Cardiac muscle cell (in vitro differentiated cells and primary cell): ENCODE results near the gene MCCC1. TPM values are rescaled to one million over a fixed set of nuclear protein-coding genes. Genes with fewer than 3 reads are reported as not detected.

Experiments
- DNase-seq, 2 donors: peaks; one replicate each; pipeline versions ENCODE4 v3.0.0 to v3.0.0-alpha.2; 2010 to 2017; ENCODE audit warnings: low read depth in 1 of 2, low spot score in 1 of 2
- H3K27ac ChIP-seq: fragments of 200-600 bp; sonication (generic); 2 replicates; pipeline ENCODE4 v1.5.1; 2016
- H3K27me3 ChIP-seq: fragments of 200-600 bp; sonication (generic); 2 replicates; pipeline ENCODE4 v1.6.0; 2016; ENCODE audit warnings: control low read depth
- H3K36me3 ChIP-seq: fragments of 200-600 bp; sonication (generic); 2 replicates; pipeline ENCODE4 v1.5.1; 2016; ENCODE audit warnings: control low read depth
- H3K4me1 ChIP-seq: fragments of 200-600 bp; sonication (generic); 2 replicates; pipeline ENCODE4 v1.8.1; 2017; ENCODE audit warnings: low read depth, mild to moderate bottlenecking, mixed run types
- H3K4me3 ChIP-seq: fragments of 200-600 bp; sonication (generic); 2 replicates; pipeline ENCODE4 v1.5.1; 2016; ENCODE audit warnings: mild to moderate bottlenecking
- H3K9me3 ChIP-seq: fragments of 200-600 bp; sonication (generic); 2 replicates; pipeline ENCODE4 v1.5.1; 2017; ENCODE audit warnings: low read depth, mild to moderate bottlenecking, control low read depth
- polyA plus RNA-seq: library from polyadenylated mRNA; unstranded; fragments of >200 nt; fragmentation: Nextera tagmentation; extraction: Ambion mirVana; gene quantifications from 2 replicates; pipeline ENCODE4 v1.2.1, GENCODE V29; 2016
- total RNA-seq: library from RNA; depleted of rRNA; stranded (reverse); fragments of >200 nt; gene quantifications from 2 replicates; pipeline ENCODE4 v1.2.3, GENCODE V29; 2016
- TF ChIP-seq, protein P1 (sequence below): IDR thresholded peaks from 2 replicates; pipeline ENCODE4 v1.5.1; 2012; ENCODE audit warnings: low read depth, mild to moderate bottlenecking, low read length

MCCC1 gene
- total RNA-seq = 33.2 and 40.1 TPM in 2 replicates
- polyA plus RNA-seq = 40.5 and 47.8 TPM in 2 replicates

DNA sequence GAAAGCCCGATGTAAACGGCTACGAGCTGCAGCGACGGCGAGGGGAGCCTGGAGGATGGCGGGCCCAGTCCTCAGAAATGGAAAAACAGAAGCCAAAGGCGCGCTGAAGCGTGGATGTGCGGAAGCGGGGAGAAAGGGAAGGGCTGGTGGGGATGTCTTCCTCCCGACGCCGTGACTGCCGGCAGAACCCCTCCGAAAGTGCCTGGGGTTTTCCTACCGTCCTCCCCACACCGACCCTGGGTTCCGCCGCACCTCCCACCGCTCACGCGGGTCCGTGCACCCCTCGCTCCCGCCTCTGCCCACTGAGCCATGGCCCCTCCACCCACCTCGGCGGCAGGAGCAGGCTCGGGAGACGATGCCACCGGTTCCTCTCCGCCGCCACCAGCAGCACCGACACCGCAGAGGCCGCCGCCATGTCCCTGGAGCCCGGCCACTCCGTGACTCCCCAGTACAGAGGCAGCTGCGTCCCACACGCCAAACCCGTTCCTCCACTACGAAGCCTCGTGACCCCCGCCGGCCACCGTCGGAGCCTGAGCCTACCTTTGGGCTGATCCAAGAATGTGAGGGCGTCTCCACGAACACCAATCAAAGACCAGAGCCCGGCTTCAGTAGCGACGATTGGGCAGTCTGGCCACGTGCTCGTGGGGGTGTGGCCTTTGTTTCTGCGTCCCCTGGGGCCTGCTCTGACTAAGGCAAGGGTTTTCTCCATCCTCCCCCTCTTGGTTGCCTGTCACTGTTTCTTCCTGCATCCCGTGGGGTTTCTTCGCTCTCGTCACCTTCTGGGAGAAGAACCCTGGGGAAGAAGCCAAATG, at the start of gene MCCC1:
MCCC1 (minus strand) TSS at position 471 of the 812 bp plus-strand sequence; CDS start at position 415, 56 bp downstream.
- peak within 1 kb of the TSS; percentile 88 for H3K4me3 ChIP-seq
- no peaks in the 10 kb centered on the region for H3K9me3 ChIP-seq
- TF ChIP-seq, protein P1, sequence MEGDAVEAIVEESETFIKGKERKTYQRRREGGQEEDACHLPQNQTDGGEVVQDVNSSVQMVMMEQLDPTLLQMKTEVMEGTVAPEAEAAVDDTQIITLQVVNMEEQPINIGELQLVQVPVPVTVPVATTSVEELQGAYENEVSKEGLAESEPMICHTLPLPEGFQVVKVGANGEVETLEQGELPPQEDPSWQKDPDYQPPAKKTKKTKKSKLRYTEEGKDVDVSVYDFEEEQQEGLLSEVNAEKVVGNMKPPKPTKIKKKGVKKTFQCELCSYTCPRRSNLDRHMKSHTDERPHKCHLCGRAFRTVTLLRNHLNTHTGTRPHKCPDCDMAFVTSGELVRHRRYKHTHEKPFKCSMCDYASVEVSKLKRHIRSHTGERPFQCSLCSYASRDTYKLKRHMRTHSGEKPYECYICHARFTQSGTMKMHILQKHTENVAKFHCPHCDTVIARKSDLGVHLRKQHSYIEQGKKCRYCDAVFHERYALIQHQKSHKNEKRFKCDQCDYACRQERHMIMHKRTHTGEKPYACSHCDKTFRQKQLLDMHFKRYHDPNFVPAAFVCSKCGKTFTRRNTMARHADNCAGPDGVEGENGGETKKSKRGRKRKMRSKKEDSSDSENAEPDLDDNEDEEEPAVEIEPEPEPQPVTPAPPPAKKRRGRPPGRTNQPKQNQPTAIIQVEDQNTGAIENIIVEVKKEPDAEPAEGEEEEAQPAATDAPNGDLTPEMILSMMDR = no peak
- H3K36me3 ChIP-seq = no peaks in the 10 kb centered on the region
- H3K27ac ChIP-seq = peak within 1 kb of the TSS; percentile 89
- peak; percentile 98 to 99 for DNase-seq
- H3K27me3 ChIP-seq = no peaks in the 10 kb centered on the region
- H3K4me1 ChIP-seq = peaks cover 4% of the 10 kb centered on the region

DNA sequence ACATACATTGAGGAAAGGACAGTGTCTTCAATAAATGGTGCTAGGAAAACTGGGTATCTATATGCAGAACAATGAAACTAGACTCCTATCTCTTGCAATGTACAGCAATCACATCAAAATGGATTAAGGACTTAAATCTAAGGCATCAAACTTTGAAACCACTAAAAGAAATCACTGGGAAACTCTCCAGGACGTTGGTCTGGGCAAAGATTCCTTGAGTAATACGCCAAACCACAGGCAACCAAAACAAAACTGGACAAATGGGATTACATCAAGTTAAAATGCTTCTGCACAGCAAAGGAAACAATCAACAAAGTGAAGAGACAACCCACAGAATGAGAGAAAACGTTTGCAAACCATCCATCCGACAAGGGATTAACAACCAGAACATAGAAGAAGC, 48.8 kb upstream of the MCCC1 start:
- H3K9me3 ChIP-seq = no peaks in the 10 kb centered on the region
- no peak overlapping the region for H3K27ac ChIP-seq
- no peaks in the 10 kb centered on the region for H3K36me3 ChIP-seq
- TF ChIP-seq, protein P1 = no peak
- H3K4me1 ChIP-seq = no peaks in the 10 kb centered on the region
- no peak overlapping the region for H3K4me3 ChIP-seq
- peak in 1 of 2 donors; percentile 73 for DNase-seq
- H3K27me3 ChIP-seq = no peaks in the 10 kb centered on the region

DNA sequence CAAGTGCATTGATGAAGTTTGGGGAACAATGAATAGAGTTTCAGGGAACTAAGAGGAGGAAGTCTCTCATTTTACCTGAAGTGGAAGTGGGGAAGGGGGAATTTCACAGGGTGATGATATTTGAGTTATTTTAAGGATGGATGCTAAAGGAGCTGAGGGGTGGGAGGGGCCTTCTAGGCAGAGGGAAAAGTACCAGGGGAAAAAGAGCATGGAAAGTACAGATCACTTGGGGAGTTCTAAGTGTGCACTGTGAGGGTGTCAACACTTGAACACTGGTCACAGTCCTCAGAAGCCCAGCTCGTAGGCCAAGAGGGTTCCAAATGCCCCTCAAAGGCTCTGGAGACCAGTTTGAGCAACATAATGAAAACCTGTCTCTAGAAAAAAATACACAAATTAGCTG, 45.1 kb upstream of the MCCC1 start:
- no peaks in the 10 kb centered on the region for H3K4me1 ChIP-seq
- H3K27ac ChIP-seq = no peak overlapping the region
- H3K4me3 ChIP-seq = no peak overlapping the region
- TF ChIP-seq, protein P1 = no peak
- H3K9me3 ChIP-seq = no peaks in the 10 kb centered on the region
- H3K27me3 ChIP-seq = no peaks in the 10 kb centered on the region
- no peak for DNase-seq
- no peaks in the 10 kb centered on the region for H3K36me3 ChIP-seq

DNA sequence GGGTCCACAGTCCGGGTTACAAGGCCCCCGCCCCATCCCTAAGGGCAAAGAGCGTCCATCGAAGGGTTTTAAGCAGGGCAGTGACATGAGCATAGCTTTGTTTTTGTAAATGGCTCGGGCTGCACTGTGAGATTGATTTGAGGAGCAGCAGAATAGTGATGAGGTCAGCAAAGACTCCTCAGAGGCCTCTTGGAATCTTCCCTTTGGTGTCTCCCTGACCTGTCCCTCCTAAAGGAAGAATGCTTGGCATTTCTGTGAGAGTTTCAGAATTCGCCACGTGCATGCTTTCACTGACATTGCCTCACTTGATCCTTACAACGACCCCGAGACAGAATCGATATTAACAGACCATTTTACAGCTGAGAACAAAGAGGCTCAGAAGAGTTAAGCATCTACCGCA, 42.9 kb upstream of the MCCC1 start:
- no peak overlapping the region for H3K4me3 ChIP-seq
- H3K4me1 ChIP-seq = no peaks in the 10 kb centered on the region
- DNase-seq = peak in 1 of 2 donors; percentile 11
- H3K9me3 ChIP-seq = no peaks in the 10 kb centered on the region
- TF ChIP-seq, protein P1 = no peak
- H3K36me3 ChIP-seq = no peaks in the 10 kb centered on the region
- H3K27ac ChIP-seq = no peak overlapping the region
- H3K27me3 ChIP-seq = no peaks in the 10 kb centered on the region

DNA sequence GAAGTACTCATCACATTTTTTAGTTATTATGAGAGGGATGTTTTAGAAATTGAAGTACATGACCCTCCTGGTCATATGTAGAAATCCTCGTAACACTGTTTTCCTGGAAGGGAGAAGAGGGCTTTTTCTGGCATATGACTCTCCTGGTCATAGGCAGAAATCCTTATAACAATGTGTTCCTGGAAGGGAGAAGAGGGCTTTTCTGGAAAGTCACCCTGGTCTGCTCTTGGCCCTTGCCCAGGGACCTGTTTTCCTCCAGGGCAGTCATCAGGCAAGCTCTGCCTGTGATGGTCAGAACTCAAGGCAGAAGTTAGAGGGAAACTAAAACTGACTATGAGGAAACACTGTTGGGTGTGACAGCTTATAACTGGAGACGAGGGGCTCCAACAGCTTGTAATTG, 35.5 kb upstream of the MCCC1 start:
- DNase-seq = no peak

More for the DNA sequence above, 35.5 kb upstream of the MCCC1 start:
- H3K27me3 ChIP-seq = peaks cover 4% of the 10 kb centered on the region
- no peaks in the 10 kb centered on the region for H3K4me1 ChIP-seq
- no peaks in the 10 kb centered on the region for H3K9me3 ChIP-seq
- no peaks in the 10 kb centered on the region for H3K36me3 ChIP-seq
- H3K27ac ChIP-seq = no peak overlapping the region
- H3K4me3 ChIP-seq = no peak overlapping the region
- TF ChIP-seq, protein P1 = no peak
